ENCODE data around the gene OSTC. TPM values are rescaled to one million over a fixed set of nuclear protein-coding genes. Genes with fewer than 3 reads are reported as not detected.

The OSTC gene
- polyA plus RNA-seq, 1 of the 3 experiments (the other 2 are of a cell fraction): 107 TPM

- no peaks in the 10 kb centered on the region for H3K27me3 ChIP-seq (ENCODE audit: insufficient read depth)
- no peaks in the 10 kb centered on the region for H3K9me3 ChIP-seq
- DNase-seq: no peak
- H3K9me2 ChIP-seq: no peaks in the 10 kb centered on the region
- H4K20me1 ChIP-seq (ENCODE audit: insufficient read depth): peaks cover 20% of the 10 kb centered on the region
- H2AFZ ChIP-seq (ENCODE audit: low read depth): peak overlapping the region; percentile 91
- TF ChIP-seq SIN3A (IDR thresholded peaks at IDR 0.05; ENCODE audit: borderline replicate concordance, low read depth, low read length): no peak
- TF ChIP-seq EP300 (IDR thresholded peaks at IDR 0.05; ENCODE audit: borderline replicate concordance in 1 of 2, low read depth in 1 of 2, low read length in 1 of 2): no peak
- no peak for TF ChIP-seq SMC3 (IDR thresholded peaks at IDR 0.05; ENCODE audit: low read depth, low read length)
- no peak for TF ChIP-seq TAF1 (IDR thresholded peaks at IDR 0.05; ENCODE audit: borderline replicate concordance, low read depth, low read length)
- no peak for TF ChIP-seq RCOR1 (IDR thresholded peaks at IDR 0.05; ENCODE audit: low read length)
- TF ChIP-seq IRF3 (IDR thresholded peaks at IDR 0.05; ENCODE audit: low read depth, low read length): no peak
- TF ChIP-seq TCF12 (IDR thresholded peaks at IDR 0.05): no peak
- no peak for TF ChIP-seq EZH2phosphoT487 (IDR thresholded peaks at IDR 0.05; ENCODE audit: borderline replicate concordance, low read depth)
- no peak for TF ChIP-seq TEAD4 (IDR thresholded peaks at IDR 0.05; ENCODE audit: borderline replicate concordance, insufficient read depth)
- peak overlapping the region; percentile 89; the same call in 1 of the 2 replicates for H3K9ac ChIP-seq
- H3K36me3 ChIP-seq (replicated peaks in 1 of 2; ENCODE audit: control insufficient read depth in 1 of 2, insufficient read depth in 2 of 2, low read length in 1 of 2): peaks cover 3 to 9% of the 10 kb centered on the region in 2 experiments
- peak overlapping the region; percentile 54 to 96 for H3K4me3 ChIP-seq (ENCODE audit: low read depth in 2 of 2, low read length in 1 of 2)
- H3K27ac ChIP-seq (ENCODE audit: low read depth in 2 of 2, low read length in 1 of 2): peak overlapping the region in 1 of 2 experiments; percentile 75; a peak in 2 of 4 replicates
- peaks cover 14% of the 10 kb centered on the region for H3F3A ChIP-seq (replicated peaks; ENCODE audit: insufficient read depth)
- under 1% methylated on average over 6 of the region's 6 CpGs for WGBS (ENCODE audit: low lambda C conversion rate)
- H3K4me1 ChIP-seq (ENCODE audit: control insufficient read depth in 1 of 2, insufficient read depth in 2 of 2, low read depth in 1 of 2, low read length in 1 of 2): peaks cover 7 to 8% of the 10 kb centered on the region in 2 experiments
- ChIA-PET POLR2A (interaction anchor here (1.0 to 2.6 kb wide), 4 partner anchors 11 to 29 kb away, joined by 3 to 18 read pairs (median 6); partner anchors contain the start of gene RPL34), CTCF (interaction anchor here (0.6 to 1.4 kb wide), 2 partner anchors 14 to 594 kb away, joined by 3 read pairs; no protein-coding TSS in a partner anchor)
- H3K4me2 ChIP-seq: peak overlapping the region; percentile 72
- peaks cover 44% of the 10 kb centered on the region for H3K79me2 ChIP-seq (ENCODE audit: insufficient read depth)
These were observed 562 bp upstream of the OSTC start for GRCh38 chr4:108649863-108650211.

GRCh38 chr4:108651014-108651791 lies 804 bp downstream of the OSTC start:
- DNase-seq: peak; percentile 22
- ChIA-PET CTCF (interaction anchor here (1.3 kb wide), 1 partner anchor 632 kb away, joined by 6 read pairs; no protein-coding TSS in a partner anchor), POLR2A (interaction anchor here (2.6 kb wide), 1 partner anchor 30 kb away, joined by 18 read pairs; the partner anchor contains the start of gene RPL34)
- Histone ChIP-seq H3F3A (replicated peaks; ENCODE audit: insufficient read depth) (peaks cover 14% of the 10 kb centered on the region), H2AFZ (ENCODE audit: low read depth) (peak overlapping the region; percentile 91), H3K27me3 (ENCODE audit: insufficient read depth) (no peaks in the 10 kb centered on the region), H3K79me2 (ENCODE audit: insufficient read depth) (peaks cover 58% of the 10 kb centered on the region), H3K27ac (ENCODE audit: low read depth in 2 of 2, low read length in 1 of 2) (peak overlapping the region; percentile 75 to 88), H3K4me1 (ENCODE audit: control insufficient read depth in 1 of 2, insufficient read depth in 2 of 2, low read depth in 1 of 2, low read length in 1 of 2) (peaks cover 6 to 8% of the 10 kb centered on the region in 2 experiments; a peak in 3 of 4 replicates), H3K9me3 (no peaks in the 10 kb centered on the region), H3K36me3 (replicated peaks in 1 of 2; ENCODE audit: control insufficient read depth in 1 of 2, insufficient read depth in 2 of 2, low read length in 1 of 2) (peaks cover 11 to 22% of the 10 kb centered on the region in 2 experiments), H3K9me2 (no peaks in the 10 kb centered on the region), H4K20me1 (ENCODE audit: insufficient read depth) (peaks cover 26% of the 10 kb centered on the region), H3K4me2 (peak overlapping the region; percentile 72), H3K9ac (peak overlapping the region; percentile 89), H3K4me3 (ENCODE audit: low read depth in 2 of 2, low read length in 1 of 2) (peak overlapping the region; percentile 80 to 96)
- WGBS (ENCODE audit: low lambda C conversion rate): 5% methylated on average over 9 of the region's 9 CpGs
- TF ChIP-seq FOXJ3 (CRISPR knock-in tag; IDR thresholded peaks at IDR 0.05) (no peak), SIN3A (IDR thresholded peaks at IDR 0.05; ENCODE audit: borderline replicate concordance, low read depth, low read length) (no peak), FOXM1 (IDR thresholded peaks at IDR 0.05; ENCODE audit: low read depth) (no peak), SMC3 (IDR thresholded peaks at IDR 0.05; ENCODE audit: low read depth, low read length) (no peak), NFIC (IDR thresholded peaks at IDR 0.05; ENCODE audit: borderline replicate concordance) (no peak), MAX (IDR thresholded peaks at IDR 0.05; ENCODE audit: low read depth) (no peak), ELF1 (IDR thresholded peaks at IDR 0.05) (no peak), MXI1 (IDR thresholded peaks at IDR 0.05; ENCODE audit: low read depth, low read length) (no peak), RCOR1 (IDR thresholded peaks at IDR 0.05; ENCODE audit: low read length) (no peak), GATA2 (CRISPR knock-in tag; IDR thresholded peaks at IDR 0.05) (no peak), CHD2 (IDR thresholded peaks at IDR 0.05; ENCODE audit: low read length, partially characterized antibody) (no peak), EZH2phosphoT487 (IDR thresholded peaks at IDR 0.05; ENCODE audit: borderline replicate concordance, low read depth) (no peak)

Data from SK-N-SH (cell line).